AG09309 (cell line): ENCODE measurements around the gene CTR9.

Experiments used
- DNase-seq: peaks from one replicate; pipeline ENCODE4 v3.0.0-alpha.2; 2010; ENCODE audit warnings: low read depth
- H3K4me3 ChIP-seq: 2 replicates; pipeline ENCODE4 v1.5.1; 2011; ENCODE audit warnings: mild to moderate bottlenecking, low read depth, low read length, moderate library complexity; ENCODE audit not compliant: control insufficient read depth
- CTCF ChIP-seq: IDR thresholded peaks from 2 replicates; pipeline ENCODE4 v1.5.1; 2011; ENCODE audit warnings: mild to moderate bottlenecking, low read depth, low read length, inconsistent platforms; ENCODE audit not compliant: insufficient read depth, control insufficient read depth; ENCODE audit errors: missing control alignments

The CTR9 gene

GRCh38 chr11:10824888-10825287 is 73.8 kb downstream of the CTR9 start:
- no peak for TF ChIP-seq CTCF
- no peak overlapping the region for H3K4me3 ChIP-seq
- no peak for DNase-seq

- no peak for TF ChIP-seq CTCF
Observed at GRCh38 chr11:10828402-10828801, 77.4 kb downstream of the CTR9 start.

GRCh38 chr11:10829139-10829538 is 78.1 kb downstream of the CTR9 start:
- no peak for DNase-seq
- H3K4me3 ChIP-seq = no peak overlapping the region
- TF ChIP-seq CTCF = no peak

More at GRCh38 chr11:10828402-10828801, 77.4 kb downstream of the CTR9 start:
- no peak for DNase-seq
- no peak overlapping the region for H3K4me3 ChIP-seq
